ENCODE measurements around the gene GOLGA8N.
A peak's percentile ranks its signal among the peaks of the same experiment; 100 is the strongest.

GOLGA8N gene

GRCh38 chr15:32651229-32651837, 58.1 kb downstream of the GOLGA8N start:
- DNase-seq (ENCODE audit: low spot score), result peak; percentile 50

GRCh38 chr15:32652178-32652577, 58.9 kb downstream of the GOLGA8N start:
- DNase-seq (ENCODE audit: low spot score), result no peak

DNA sequence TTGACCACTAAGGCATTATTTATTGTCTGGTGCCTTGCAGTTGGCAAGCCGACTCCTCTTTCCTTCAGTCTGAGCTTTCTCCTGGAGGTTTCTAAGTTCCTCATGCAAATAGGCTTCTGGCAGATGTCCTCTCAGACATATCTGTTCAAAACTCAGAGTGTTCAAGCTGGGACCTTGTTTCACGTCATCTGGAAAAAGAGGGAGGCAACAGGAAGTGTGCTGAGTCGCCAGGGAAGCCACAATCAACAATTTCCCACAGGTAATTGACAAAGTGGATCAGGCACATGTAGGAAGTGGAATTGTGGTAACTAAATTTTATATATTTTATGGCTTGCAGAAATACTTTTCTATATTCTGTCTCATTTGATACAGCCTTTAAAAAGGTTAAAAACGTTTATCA, 62.8 kb downstream of the GOLGA8N start:
- no peak for DNase-seq (ENCODE audit: low spot score)

DNA sequence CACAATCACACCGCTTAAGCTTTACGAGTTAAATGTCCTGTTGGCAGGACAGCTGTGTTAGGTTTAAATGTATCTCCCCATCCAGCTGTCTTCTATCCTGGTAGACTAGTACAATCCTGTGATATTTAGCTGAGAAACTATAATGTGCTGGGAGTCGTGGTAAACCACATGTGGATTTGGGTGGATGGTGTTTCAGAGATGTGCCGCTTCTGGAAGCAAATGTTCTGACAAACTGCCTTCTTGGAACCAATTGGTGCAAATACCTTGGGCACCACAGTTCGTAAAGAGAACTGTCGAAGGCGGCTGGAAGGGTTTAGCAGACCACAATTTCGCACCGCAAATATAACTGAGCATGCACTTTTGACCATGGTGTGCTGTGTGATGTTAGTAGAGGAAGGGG, 63.2 kb downstream of the GOLGA8N start:
- DNase-seq (ENCODE audit: low spot score), result no peak
